Stimulated activated naive CD8-positive, alpha-beta T cell treated with anti-CD3 and anti-CD28 coated beads, Interleukin-15, Interleukin-2, amounts not matched to agents 100 U/mL and 50 U/mL, for 24 hours (primary cell): ENCODE measurements around the gene WRNIP1.

ENCODE experiments used
- ATAC-seq: fragments of 150-1000 bp; cut with Tn5 transposase; one replicate; pipeline ENCODE4 v1.10.0; 2021
- DNase-seq: peaks from one replicate; pipeline ENCODE4 v3.0.0; 2021

The WRNIP1 gene

GRCh38 chr6:2765166-2765895, at the start of gene WRNIP1:
Gene WRNIP1, plus strand, starts transcription at chr6:2765393. Its CDS starts 230 bp downstream, at chr6:2765623.
- DNase-seq (peak; percentile 94), ATAC-seq (peak; percentile 94)

- ATAC-seq (no peak), DNase-seq (no peak)
Observed at GRCh38 chr6:2715737-2716136, 49.5 kb upstream of the WRNIP1 start.

- ATAC-seq (no peak), DNase-seq (no peak)
Observed at GRCh38 chr6:2716936-2717700, 48.1 kb upstream of the WRNIP1 start.

- no peak for ATAC-seq
- DNase-seq, result no peak
Observed at GRCh38 chr6:2718334-2719092, 46.7 kb upstream of the WRNIP1 start.

- ATAC-seq (no peak), DNase-seq (no peak)
Observed at GRCh38 chr6:2719093-2719455, 46.1 kb upstream of the WRNIP1 start.

- DNase-seq (no peak), ATAC-seq (no peak)
Observed at GRCh38 chr6:2721219-2721618, 44.0 kb upstream of the WRNIP1 start.

GRCh38 chr6:2725364-2725988, 39.7 kb upstream of the WRNIP1 start:
- DNase-seq, result no peak
- no peak for ATAC-seq

GRCh38 chr6:2725999-2726567, 39.1 kb upstream of the WRNIP1 start:
- ATAC-seq, result no peak
- DNase-seq, result no peak

GRCh38 chr6:2729921-2730320, 35.3 kb upstream of the WRNIP1 start:
- ATAC-seq, result no peak
- no peak for DNase-seq

- ATAC-seq (no peak), DNase-seq (no peak)
Observed at GRCh38 chr6:2730353-2731107, 34.7 kb upstream of the WRNIP1 start.

- no peak for ATAC-seq
- no peak for DNase-seq
Observed at GRCh38 chr6:2731281-2731909, 33.8 kb upstream of the WRNIP1 start.

- DNase-seq, result no peak
- ATAC-seq, result no peak
Observed at GRCh38 chr6:2732503-2733089, 32.6 kb upstream of the WRNIP1 start.

- DNase-seq (peak; percentile 51), ATAC-seq (peak; percentile 88)
Observed at GRCh38 chr6:2733324-2733723, 31.9 kb upstream of the WRNIP1 start.

GRCh38 chr6:2733736-2734480, 31.3 kb upstream of the WRNIP1 start:
- DNase-seq (no peak), ATAC-seq (no peak)

- ATAC-seq (no peak), DNase-seq (no peak)
Observed at GRCh38 chr6:2734488-2735166, 30.6 kb upstream of the WRNIP1 start.

GRCh38 chr6:2737885-2738284, 27.3 kb upstream of the WRNIP1 start:
- no peak for ATAC-seq

GRCh38 chr6:2738373-2738979, 26.7 kb upstream of the WRNIP1 start:
- DNase-seq, result peak; percentile 52
- peak; percentile 50 for ATAC-seq

More at GRCh38 chr6:2737885-2738284, 27.3 kb upstream of the WRNIP1 start:
- no peak for DNase-seq

GRCh38 chr6:2739335-2739734, 25.9 kb upstream of the WRNIP1 start:
- ATAC-seq (peak; percentile 87), DNase-seq (peak; percentile 28)

- ATAC-seq, result no peak
- DNase-seq, result no peak
Observed at GRCh38 chr6:2740581-2740980, 24.6 kb upstream of the WRNIP1 start.
